ENCODE measurements around the gene CATSPERD.

GRCh38 chr19:5798244-5798643 is 77.8 kb downstream of the CATSPERD start:
- TF ChIP-seq CTCF (conservative IDR thresholded peaks at IDR 0.05; ENCODE audit: low read depth, low read length) (no peak), EZH2 (IDR thresholded peaks at IDR 0.05; ENCODE audit: low read length, unreplicated experiment) (no peak)
